GM13977 (cell line): ENCODE results near the gene ZXDC.

Experiments used
- DNase-seq: peaks from one replicate; pipeline ENCODE4 v3.0.0; 2012; ENCODE audit warnings: low spot score
- in situ Hi-C: fragments of 300-500 bp; cut with MboI; formaldehyde crosslinking; loops from one replicate; pipeline ENCODE4 v1.12.0; 2022; ENCODE audit warnings: low sequenced_read_pairs, low pct_unique_long_range_greater_than_20kb, mixed read lengths, inconsistent platforms; ENCODE audit not compliant: unreplicated experiment
- TF ChIP-seq, protein P1 (sequence below): IDR thresholded peaks from 2 replicates; pipeline ENCODE4 v1.5.1; 2012; ENCODE audit warnings: mild to moderate bottlenecking, control low read depth; ENCODE audit not compliant: insufficient read depth; ENCODE audit errors: extremely low read depth, missing control alignments

The ZXDC gene

DNA sequence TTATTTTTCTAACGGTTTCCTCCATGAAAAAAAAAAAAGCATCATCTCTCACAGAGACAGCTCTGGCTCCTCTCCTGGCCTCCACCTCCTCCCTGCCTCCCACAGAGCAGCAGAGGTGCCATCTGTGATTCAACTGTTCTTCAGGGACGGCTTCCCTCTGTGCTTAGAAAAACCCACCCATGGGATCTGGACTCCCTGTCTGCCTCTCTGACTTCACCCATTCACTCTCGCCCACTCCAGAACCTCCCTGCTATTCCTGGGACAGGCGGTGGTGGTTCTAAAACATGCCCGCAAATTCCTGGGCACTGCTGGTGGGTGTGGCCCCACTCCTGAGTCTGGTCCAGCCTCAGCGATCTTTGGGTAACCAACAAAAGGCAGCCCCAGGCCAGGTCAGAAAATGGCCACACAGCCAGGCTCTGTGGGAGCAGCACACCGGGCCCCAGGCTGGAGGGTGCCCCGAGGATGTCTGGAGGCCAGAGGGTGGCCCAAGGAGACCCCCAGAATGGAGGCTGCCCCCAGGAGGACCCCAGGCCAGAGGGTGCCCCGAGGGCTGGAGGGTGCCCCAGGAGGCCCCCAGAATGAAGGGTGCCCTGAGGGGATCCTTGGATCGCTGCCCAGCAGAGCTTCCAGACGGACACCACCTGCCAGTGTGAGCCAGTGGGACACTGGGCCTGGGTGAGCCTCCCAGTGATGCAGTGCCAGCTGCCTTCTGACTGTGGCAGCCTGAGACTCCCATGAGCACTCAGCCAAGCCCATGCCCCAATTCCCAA lies 45.6 kb upstream of the ZXDC start:
- TF ChIP-seq, protein P1, sequence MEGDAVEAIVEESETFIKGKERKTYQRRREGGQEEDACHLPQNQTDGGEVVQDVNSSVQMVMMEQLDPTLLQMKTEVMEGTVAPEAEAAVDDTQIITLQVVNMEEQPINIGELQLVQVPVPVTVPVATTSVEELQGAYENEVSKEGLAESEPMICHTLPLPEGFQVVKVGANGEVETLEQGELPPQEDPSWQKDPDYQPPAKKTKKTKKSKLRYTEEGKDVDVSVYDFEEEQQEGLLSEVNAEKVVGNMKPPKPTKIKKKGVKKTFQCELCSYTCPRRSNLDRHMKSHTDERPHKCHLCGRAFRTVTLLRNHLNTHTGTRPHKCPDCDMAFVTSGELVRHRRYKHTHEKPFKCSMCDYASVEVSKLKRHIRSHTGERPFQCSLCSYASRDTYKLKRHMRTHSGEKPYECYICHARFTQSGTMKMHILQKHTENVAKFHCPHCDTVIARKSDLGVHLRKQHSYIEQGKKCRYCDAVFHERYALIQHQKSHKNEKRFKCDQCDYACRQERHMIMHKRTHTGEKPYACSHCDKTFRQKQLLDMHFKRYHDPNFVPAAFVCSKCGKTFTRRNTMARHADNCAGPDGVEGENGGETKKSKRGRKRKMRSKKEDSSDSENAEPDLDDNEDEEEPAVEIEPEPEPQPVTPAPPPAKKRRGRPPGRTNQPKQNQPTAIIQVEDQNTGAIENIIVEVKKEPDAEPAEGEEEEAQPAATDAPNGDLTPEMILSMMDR = no peak
- in situ Hi-C loops = no loop called here
- no peak for DNase-seq

DNA sequence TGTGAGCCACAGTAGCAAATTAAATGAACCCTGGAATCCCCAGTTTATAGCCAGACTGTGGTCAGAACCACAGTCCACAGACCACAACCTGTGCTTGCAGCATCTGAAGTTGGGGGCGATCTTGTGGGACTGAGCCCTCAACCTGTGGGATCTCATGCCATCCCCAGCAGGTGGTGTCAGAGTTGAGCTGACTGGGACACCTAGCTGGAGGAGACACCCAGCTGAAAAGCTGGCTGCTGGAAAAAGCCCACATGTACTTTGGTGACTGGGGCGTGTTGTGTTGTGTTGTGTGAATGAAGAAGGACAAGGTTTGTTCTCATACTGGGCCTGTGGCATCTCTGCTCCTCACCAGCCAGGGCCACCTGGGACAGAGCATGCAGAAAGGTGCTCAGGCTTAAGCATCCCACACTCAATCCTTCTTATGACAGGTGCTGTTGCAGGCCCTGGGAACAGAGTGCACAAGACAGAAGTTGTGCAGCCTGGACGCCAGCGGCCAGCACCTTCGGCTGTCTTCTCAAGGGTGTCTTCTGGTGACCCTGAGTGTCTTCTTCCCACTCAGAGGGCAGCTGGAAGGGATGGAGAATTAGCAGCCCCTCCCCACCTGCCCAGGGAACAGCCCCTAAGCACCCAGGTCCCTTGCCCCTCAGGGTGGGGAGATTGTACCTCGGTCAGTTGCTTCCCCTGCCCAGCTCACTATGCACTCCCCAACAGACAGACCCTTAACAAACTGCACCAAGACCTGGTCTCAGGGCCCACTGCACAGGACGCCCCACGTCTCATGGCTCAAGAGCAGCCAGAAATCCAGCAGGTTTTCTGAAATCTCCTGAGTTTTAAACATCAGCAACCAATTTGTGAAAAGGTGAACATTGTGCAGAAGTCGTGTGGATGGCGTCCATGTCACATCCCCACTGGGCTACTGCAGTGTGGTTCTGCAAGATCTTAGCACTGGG lies 44.1 kb upstream of the ZXDC start:
- TF ChIP-seq, protein P1 = no peak
- in situ Hi-C loops = no loop called here
- no peak for DNase-seq

DNA sequence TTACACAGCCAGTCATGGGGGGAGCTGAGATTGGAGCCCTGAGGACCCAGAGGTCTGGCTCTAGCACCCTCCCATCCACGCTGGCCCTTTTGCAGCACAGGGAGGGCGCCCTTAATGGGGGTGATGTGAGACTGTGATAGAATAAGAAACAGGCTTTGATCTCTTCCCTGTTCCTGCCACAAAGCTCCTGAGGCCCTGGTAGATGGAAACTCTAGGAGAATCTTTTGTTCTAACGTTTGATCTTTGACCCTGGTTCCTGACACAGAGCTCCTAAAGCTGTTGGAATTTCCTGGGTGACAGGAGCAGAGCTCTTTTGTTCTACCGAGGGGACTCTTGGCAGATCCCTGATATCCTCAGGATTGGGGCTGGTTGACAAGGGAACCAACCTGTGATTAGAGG lies 43.1 kb upstream of the ZXDC start:
- TF ChIP-seq, protein P1 = no peak
- DNase-seq = no peak
- in situ Hi-C loops = no loop called here

DNA sequence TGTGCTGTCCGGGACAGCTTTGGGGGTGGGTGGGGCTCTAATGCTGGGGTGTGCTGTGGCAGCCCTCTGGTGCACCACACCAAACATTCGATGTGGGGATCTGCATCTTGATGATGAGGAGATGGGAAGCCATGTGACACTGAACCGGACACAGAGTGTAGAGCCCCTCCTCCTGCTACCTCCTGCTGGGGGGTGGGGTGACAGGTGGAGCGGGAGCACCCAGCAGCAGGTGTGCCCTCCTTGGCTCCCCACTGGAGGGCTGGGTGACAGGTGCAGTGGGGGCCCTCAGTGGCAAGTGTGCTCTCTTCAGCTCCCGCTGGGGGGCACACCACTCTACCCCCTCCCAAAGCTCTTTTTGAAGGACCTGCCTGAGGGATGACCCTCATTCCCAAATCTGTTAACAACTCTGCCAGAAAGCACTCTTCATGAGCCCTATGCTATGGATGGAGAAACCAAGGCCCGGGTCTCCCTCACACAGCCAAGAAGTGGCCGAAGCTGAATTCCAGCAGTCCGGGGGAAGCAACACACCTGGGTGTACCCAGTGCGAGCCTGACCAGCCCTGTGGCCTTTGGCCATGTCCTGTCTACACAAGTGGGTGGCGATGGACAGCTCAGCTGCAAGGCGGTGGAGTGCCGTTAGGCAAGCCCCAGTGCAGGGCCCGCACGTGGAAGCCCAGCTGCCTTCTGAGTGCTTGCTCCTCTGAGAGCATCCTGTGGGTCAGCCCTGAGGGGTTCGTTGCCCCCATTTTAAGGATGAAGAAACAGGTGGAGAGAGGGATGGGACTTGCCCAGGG lies 42.5 kb upstream of the ZXDC start:
- in situ Hi-C loops = no loop called here
- TF ChIP-seq, protein P1 = no peak

DNA sequence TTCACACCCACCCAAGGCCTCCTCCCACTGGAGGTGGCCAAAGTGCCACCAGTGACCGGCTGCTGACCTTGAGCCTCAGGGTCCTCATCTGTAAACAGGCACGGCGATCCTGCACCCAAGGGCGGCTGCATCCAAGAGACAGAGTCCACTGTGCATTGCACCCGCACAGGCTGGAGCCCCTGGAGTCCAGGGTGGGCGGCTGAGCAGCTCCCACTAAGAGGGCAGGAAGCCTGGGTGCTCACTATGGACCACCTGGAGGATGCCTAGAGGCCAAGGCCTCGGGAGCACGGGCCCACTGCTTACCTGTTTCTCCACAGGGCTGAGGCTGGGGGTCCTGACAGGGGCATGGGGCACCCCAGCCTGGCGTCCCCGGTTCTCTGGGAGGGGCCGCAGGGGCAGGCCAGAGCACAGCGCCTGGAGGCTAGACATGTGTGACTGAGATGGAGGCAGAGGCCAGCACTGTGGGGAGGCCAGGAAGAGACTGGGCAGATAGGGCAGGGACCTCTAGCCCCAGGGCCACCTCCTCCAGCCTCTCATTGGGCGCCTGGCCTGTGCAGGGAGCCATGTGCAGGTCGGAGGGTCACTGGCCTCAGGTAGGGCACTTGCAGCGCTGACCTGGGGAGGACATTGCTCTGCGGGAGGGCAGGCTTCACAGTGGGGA lies 41.7 kb upstream of the ZXDC start, which contains the start of gene UROC1:
TSS of gene UROC1 (minus strand) at position 483 of the 661 bp plus-strand sequence. CDS start at position 429, 54 bp downstream.
- in situ Hi-C loops = no loop called here

More for the DNA sequence above, 42.5 kb upstream of the ZXDC start:
- DNase-seq = no peak

More for the DNA sequence above, 41.7 kb upstream of the ZXDC start, which contains the start of gene UROC1:
- DNase-seq = no peak
- TF ChIP-seq, protein P1 = no peak
